K562 (cell line): Measurements from ENCODE around the gene AP2A2. TPM values are rescaled to one million over a fixed set of nuclear protein-coding genes. Genes with fewer than 3 reads are reported as not detected.

Experiments
- ATAC-seq: fragments of 200-7000 bp; cut with Tn5 transposase; 3 replicates; pipeline ENCODE4 v1.9.1; 2020; ENCODE audit warnings: moderate library complexity
- BruUV-seq: library from RNA; stranded (reverse); fragments of 400-500 nt; replicated peaks from 2 replicates; lab custom pipeline; 2021; lab: Mats Ljungman, UMichigan
- CTCF ChIA-PET: fragments of 300-600 bp; formaldehyde crosslinking; extraction: SDS; loops from one replicate; lab custom pipeline; 2021; ENCODE audit warnings: low intra/inter-chr PET ratio; lab: Yijun Ruan, JAX
- POLR2A ChIA-PET: fragments of 300-600, 350-650 bp; sonication (Branson Sonifier 250); formaldehyde crosslinking; extraction: SDS; loops from one replicate; lab custom pipeline; 2021; ENCODE audit warnings: antibody characterized with exemption, inconsistent platforms; lab: Yijun Ruan, JAX
- DNase-seq, 4 experiments: peaks; one replicate each; pipeline versions ENCODE4 v3.0.0 to v3.0.0-alpha.2; 2011 to 2018; ENCODE audit warnings: low spot score in 3 of 4, mixed read lengths in 3 of 4; ENCODE audit errors: extremely low read depth in 1 of 4
- FAIRE-seq: peaks from 2 replicates; lab custom pipeline; 2011; peaks lifted over from hg19 to GRCh38; lab: Jason Lieb, UNC
- H2AFZ ChIP-seq: 2 replicates; pipeline ENCODE4 v1.6.0; 2011; ENCODE audit warnings: low read depth, low read length, control low read depth, inconsistent platforms
- H3K27ac ChIP-seq: fragments of 200-600 bp; 3 replicates; pipeline ENCODE4 v1.8.0; 2011; ENCODE audit warnings: low read depth, mild to moderate bottlenecking, control low read depth, inconsistent platforms, low read length, moderate library complexity, mixed read lengths; ENCODE audit errors: extremely low read depth
- H3K27me3 ChIP-seq, 2 experiments: fragments of 300-600 bp in 1 of 2; 2 replicates in 1 of 2; 3 replicates in 1 of 2; pipeline versions ENCODE4 v1.6.0 to v1.8.0; 2011; ENCODE audit warnings: inconsistent platforms in 2 of 2, low read length in 2 of 2, mild to moderate bottlenecking in 1 of 2, mixed read lengths in 1 of 2, moderate library complexity in 1 of 2; ENCODE audit not compliant: control insufficient read depth in 2 of 2, insufficient read depth in 2 of 2
- H3K36me3 ChIP-seq: fragments of 300-600 bp; 3 replicates; pipeline ENCODE4 v1.8.0; 2011; ENCODE audit warnings: mild to moderate bottlenecking, low read length, inconsistent platforms; ENCODE audit not compliant: control insufficient read depth, insufficient read depth
- H3K4me1 ChIP-seq, 2 experiments: fragments of 200-600 bp in 1 of 2; replicated peaks in 1 of 2; 2 replicates in 1 of 2; 3 replicates in 1 of 2; pipeline versions ENCODE4 v1.5.1 to v1.8.0; 2011; ENCODE audit warnings: inconsistent platforms in 2 of 2, low read length in 2 of 2, mild to moderate bottlenecking in 1 of 2, mixed read lengths in 1 of 2, moderate library complexity in 1 of 2; ENCODE audit not compliant: control insufficient read depth in 2 of 2, insufficient read depth in 2 of 2
- H3K4me2 ChIP-seq: 2 replicates; pipeline ENCODE4 v1.6.1; 2011; ENCODE audit warnings: low read length, control low read depth, inconsistent platforms, mixed read lengths; ENCODE audit not compliant: insufficient read depth
- H3K4me3 ChIP-seq: fragments of 200-600 bp; sonication (generic), shearing (Covaris generic); 2 replicates; pipeline ENCODE4 v1.5.1; 2016; ENCODE audit warnings: control low read depth, inconsistent platforms
- H3K79me2 ChIP-seq: fragments of 200-600 bp; 3 replicates; pipeline ENCODE4 v1.8.0; 2011; ENCODE audit warnings: low read length, inconsistent platforms; ENCODE audit not compliant: control insufficient read depth, insufficient read depth
- H3K9ac ChIP-seq, 2 experiments: 2 replicates each; pipeline versions ENCODE4 v1.6.0 to v1.6.1; 2011; ENCODE audit warnings: low read depth in 2 of 2, low read length in 2 of 2, control low read depth in 1 of 2, inconsistent platforms in 1 of 2, mild to moderate bottlenecking in 1 of 2, mixed read lengths in 1 of 2; ENCODE audit not compliant: insufficient read depth in 1 of 2
- H3K9me1 ChIP-seq: one replicate; pipeline ENCODE4 v1.6.0; 2011; ENCODE audit warnings: inconsistent platforms, mild to moderate bottlenecking, low read length, moderate library complexity; ENCODE audit not compliant: control insufficient read depth, insufficient read depth
- H3K9me3 ChIP-seq: replicated peaks from 2 replicates; pipeline ENCODE4 v1.5.1; 2011; ENCODE audit warnings: low read depth, low read length, inconsistent platforms; ENCODE audit not compliant: control insufficient read depth, insufficient read depth
- H4K20me1 ChIP-seq: replicated peaks from 2 replicates; pipeline ENCODE4 v1.6.1; 2011; ENCODE audit warnings: low read length, inconsistent platforms, mixed read lengths; ENCODE audit not compliant: control insufficient read depth, insufficient read depth
- CHD4 ChIP-seq: fragments of 200-600 bp; sonication (generic); IDR thresholded peaks from 3 replicates; pipeline ENCODE4 v1.6.1; 2012; ENCODE audit warnings: low read depth, mild to moderate bottlenecking, mixed read lengths, low read length, inconsistent platforms; ENCODE audit not compliant: insufficient read depth, insufficient replicate concordance, poor library complexity, severe bottlenecking
- COPS2 ChIP-seq: fragments of 450-650 bp; conservative IDR thresholded peaks from 2 replicates; pipeline ENCODE4 v1.6.1; 2016; ENCODE audit warnings: mild to moderate bottlenecking, moderate library complexity
- HDGF ChIP-seq: fragments of 450-650 bp; IDR thresholded peaks from 2 replicates; pipeline ENCODE4 v1.6.1; 2016
- POLR2A ChIP-seq: fragments of 450-650 bp; conservative IDR thresholded peaks from 2 replicates; pipeline ENCODE4 v1.6.1; 2016
- POLR2G ChIP-seq: fragments of 200-400 bp; formaldehyde crosslinking; IDR thresholded peaks from 2 replicates; pipeline ENCODE4 v1.6.1; 2017; ENCODE audit warnings: low read depth, mild to moderate bottlenecking, antibody characterized with exemption, low read length, moderate library complexity
- SMARCA4 ChIP-seq: fragments of 450-650 bp; IDR thresholded peaks from 2 replicates; pipeline ENCODE4 v1.6.1; 2016
- SUPT5H ChIP-seq: fragments of 450-650 bp; IDR thresholded peaks from 2 replicates; pipeline ENCODE4 v1.6.1; 2016
- ZNF12 ChIP-seq: sonication (generic); formaldehyde crosslinking; IDR thresholded peaks from 2 replicates; pipeline ENCODE4 v1.4.0; 2020; ENCODE audit warnings: mild to moderate bottlenecking, missing genetic modification reagents
- WGBS: fragments of 100-300 bp; shearing (Covaris generic); methylation state at CpG from one replicate; pipeline ENCODE4 v1.1.6; 2016; ENCODE audit warnings: low coverage, mixed read lengths; ENCODE audit not compliant: insufficient coverage; ENCODE audit errors: missing lambda C conversion rate; 5-methylcytosine and 5-hydroxymethylcytosine counted together
- in situ Hi-C: fragments of 300-500 bp; cut with MboI; formaldehyde crosslinking; loops from 4 replicates; pipeline ENCODE4 v1.15.0; 2018; ENCODE audit warnings: inconsistent platforms, mixed read lengths
- intact Hi-C: fragments of 100-400 bp; cut with micrococcal nuclease; formaldehyde crosslinking; loops from 2 replicates; pipeline ENCODE4 v1.14.2; 2022
- polyA plus RNA-seq, 8 experiments: library from polyadenylated mRNA; depleted of rRNA in 4 of 8; stranded (reverse) in 5 of 8; unstranded in 3 of 8; fragments of >200 nt; fragmentation: Nextera tagmentation in 2 of 8; fragmentation: Illumina TruSeq in 1 of 8; extraction: Ambion mirVana in 2 of 8; extraction: Trizol in 1 of 8; gene quantifications; 2 replicates each; pipeline versions ENCODE4 v1.2.1 to v1.2.3, GENCODE V29; 2011 to 2014; ENCODE audit warnings: inconsistent platforms in 1 of 8, missing spikeins in 1 of 8
- total RNA-seq, 7 experiments: library from RNA; depleted of rRNA in 6 of 7; stranded (reverse); fragments of >200 nt in 6 of 7; fragmentation: Illumina TruSeq in 2 of 7; extraction: Trizol in 2 of 7; gene quantifications; 2 replicates each; pipeline versions ENCODE4 v1.2.1 to v1.2.3, GENCODE V29; 2011 to 2021; ENCODE audit warnings: low replicate concordance in 1 of 7
- TF ChIP-seq, protein P1 (sequence below): sonication (generic); formaldehyde crosslinking; IDR thresholded peaks from 2 replicates; pipeline ENCODE4 v1.8.0; 2022; ENCODE audit warnings: mild to moderate bottlenecking, low read depth, missing genetic modification reagents
- TF ChIP-seq, protein P2 (sequence below): IDR thresholded peaks from 2 replicates; pipeline ENCODE4 v1.6.1; 2011; ENCODE audit warnings: borderline replicate concordance, low read depth, mild to moderate bottlenecking, moderate library complexity, low read length; ENCODE audit not compliant: insufficient read depth, poor library complexity, severe bottlenecking

Gene AP2A2
- total and polyA plus RNA-seq, 9 of the 15 experiments (the other 6 are each of a cell fraction or from before 2014, with no cell fraction given), result 0.69 to 41.7 (median 15.2) TPM

DNA sequence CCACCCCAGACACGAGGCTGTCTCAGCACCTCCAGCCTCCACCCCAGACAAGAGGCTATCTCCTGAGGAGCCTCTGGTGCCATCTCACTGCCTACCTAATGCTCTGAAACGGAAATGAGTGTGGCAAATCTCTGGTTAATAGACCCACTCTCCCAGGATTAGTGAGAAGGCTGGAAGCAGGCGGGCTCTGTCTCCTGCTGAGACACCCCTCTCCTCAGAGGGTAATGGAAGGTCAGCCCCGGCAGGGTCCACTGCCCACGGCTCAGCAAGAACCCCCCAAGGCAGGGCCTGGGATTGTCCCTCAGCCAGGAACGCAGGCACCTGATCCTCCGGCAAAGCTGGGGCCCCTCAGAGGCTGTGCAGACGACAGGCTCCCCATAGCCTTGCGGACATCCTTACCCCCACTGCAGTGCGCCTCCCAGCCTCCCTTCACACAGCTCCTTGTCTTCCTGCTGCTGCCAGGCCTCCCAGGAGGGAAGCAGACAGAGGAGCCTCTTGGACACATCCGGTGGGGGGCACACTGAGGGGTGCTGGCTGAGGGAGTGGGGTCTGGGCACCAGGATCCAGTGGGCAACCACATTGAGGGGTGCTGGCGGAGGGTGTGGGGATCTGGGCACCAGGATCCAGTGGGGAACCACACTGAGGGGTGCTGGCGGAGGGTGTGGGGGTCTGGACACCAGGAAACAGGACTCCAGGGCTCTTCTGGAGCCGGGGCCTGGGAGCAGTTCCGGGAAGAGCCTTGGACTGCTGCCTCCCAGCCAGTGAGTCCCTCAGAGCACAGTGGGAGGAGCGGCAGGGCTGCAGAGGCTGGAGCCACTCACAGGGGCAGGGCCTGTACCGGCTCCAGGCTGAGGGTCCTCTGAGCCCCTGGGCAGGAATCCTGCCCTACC is 28.2 kb upstream of the AP2A2 start:
- whole genome bisulfite sequencing, result 88% methylated on average over 16 of the region's 17 CpGs
- FAIRE-seq, result no peak
- ATAC-seq, result no peak
- Histone ChIP-seq H3K9ac (peak overlapping the region in 1 of 2 experiments; percentile 4; a peak in 1 of 4 replicates), H3K9me1 (no peaks in the 10 kb centered on the region), H3K4me2 (no peak overlapping the region), H2AFZ (no peak overlapping the region), H3K4me3 (no peak overlapping the region), H3K27me3 (no peaks in the 10 kb centered on the region), H4K20me1 (no peaks in the 10 kb centered on the region; the same call in 1 of the 2 replicates), H3K9me3 (no peaks in the 10 kb centered on the region), H3K4me1 (peaks cover 0 to 68% of the 10 kb centered on the region in 2 experiments; a peak in 2 of 5 replicates), H3K79me2 (no peaks in the 10 kb centered on the region), H3K36me3 (peaks cover 59% of the 10 kb centered on the region; the same call in 2 of the 3 replicates), H3K27ac (no peak overlapping the region)
- ChIA-PET POLR2A (interaction anchor here (0.6 to 1.0 kb wide), 2 partner anchors 10 to 106 kb away, joined by 3 read pairs; no protein-coding TSS in a partner anchor), CTCF (interaction anchor here (1.0 kb wide), 1 partner anchor 154 kb away, joined by 3 read pairs; no protein-coding TSS in a partner anchor)
- DNase-seq, result no peak
- no TSS peak for BruUV-seq
- intact Hi-C loops, result no loop called here
- in situ Hi-C loops, result no loop called here
- TF ChIP-seq, protein P1, sequence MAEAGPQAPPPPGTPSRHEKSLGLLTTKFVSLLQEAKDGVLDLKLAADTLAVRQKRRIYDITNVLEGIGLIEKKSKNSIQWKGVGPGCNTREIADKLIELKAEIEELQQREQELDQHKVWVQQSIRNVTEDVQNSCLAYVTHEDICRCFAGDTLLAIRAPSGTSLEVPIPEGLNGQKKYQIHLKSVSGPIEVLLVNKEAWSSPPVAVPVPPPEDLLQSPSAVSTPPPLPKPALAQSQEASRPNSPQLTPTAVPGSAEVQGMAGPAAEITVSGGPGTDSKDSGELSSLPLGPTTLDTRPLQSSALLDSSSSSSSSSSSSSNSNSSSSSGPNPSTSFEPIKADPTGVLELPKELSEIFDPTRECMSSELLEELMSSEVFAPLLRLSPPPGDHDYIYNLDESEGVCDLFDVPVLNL (CRISPR knock-in tag), result no peak
- TF ChIP-seq, protein P2, sequence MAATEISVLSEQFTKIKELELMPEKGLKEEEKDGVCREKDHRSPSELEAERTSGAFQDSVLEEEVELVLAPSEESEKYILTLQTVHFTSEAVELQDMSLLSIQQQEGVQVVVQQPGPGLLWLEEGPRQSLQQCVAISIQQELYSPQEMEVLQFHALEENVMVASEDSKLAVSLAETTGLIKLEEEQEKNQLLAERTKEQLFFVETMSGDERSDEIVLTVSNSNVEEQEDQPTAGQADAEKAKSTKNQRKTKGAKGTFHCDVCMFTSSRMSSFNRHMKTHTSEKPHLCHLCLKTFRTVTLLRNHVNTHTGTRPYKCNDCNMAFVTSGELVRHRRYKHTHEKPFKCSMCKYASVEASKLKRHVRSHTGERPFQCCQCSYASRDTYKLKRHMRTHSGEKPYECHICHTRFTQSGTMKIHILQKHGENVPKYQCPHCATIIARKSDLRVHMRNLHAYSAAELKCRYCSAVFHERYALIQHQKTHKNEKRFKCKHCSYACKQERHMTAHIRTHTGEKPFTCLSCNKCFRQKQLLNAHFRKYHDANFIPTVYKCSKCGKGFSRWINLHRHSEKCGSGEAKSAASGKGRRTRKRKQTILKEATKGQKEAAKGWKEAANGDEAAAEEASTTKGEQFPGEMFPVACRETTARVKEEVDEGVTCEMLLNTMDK, result no peak
- TF ChIP-seq POLR2A (0 out of 2 replicates have a peak, but pooled peaks have one; percentile 33), HDGF (no peak), COPS2 (no peak), CHD4 (no peak), SUPT5H (peak; percentile 22; the same call in 1 of the 2 replicates), POLR2G (peak; percentile 58), SMARCA4 (no peak), ZNF12 (CRISPR knock-in tag) (no peak)
